GM21619 (cell line): ENCODE data around the gene DGKQ.

Source experiments
- ATAC-seq: cut with Tn5 transposase; IDR thresholded peaks from one replicate; pipeline ENCODE4 v1.9.1; 2021; ENCODE audit not compliant: unreplicated experiment

DGKQ gene

DNA sequence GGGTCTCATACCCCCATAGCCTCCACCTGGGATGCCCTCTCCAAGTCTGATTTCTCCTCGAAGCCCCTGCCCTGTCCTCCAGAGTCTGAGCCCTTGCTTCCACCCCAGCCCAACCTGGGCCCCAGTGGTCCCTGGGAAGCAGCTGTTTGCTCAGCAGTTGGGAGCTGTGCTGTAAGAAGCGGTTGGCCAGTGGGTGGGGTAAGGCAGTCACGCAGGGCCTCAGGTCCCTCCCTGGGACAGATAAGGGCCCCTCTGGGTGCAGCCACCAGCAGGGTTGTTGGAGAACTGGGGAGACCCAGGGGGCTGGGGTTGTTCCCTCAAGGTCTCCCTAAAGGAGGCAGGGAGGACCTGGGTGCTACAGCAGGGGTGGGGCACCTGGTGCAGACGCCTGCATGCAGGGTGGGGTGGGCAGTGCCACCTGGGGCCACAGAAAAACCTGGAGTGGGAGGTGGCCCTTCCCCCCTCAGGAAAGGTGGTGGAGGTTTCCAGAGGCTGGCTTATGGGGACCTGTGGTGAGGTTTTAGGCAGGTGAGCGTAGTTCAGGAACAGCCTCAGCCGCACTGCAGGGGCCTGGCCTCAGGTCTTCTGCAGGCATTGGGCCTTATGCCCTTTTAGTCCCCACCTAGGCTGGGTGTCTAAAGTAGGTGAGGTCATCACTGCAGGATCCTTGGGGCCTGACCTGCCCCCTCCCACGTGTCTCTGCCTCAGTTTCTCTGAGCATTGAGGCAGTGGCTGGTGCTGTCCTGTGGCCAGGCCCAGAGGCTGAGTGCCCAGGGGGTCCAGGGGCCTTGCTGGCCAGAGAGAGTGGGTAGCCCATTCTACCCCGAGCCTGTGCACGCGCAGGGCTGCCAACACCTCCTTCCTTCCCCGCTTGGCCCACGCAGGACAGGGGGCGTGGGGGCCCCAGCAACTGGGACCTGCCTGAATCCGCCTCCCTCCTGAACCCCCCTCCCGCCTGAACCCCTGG lies 22.9 kb upstream of the DGKQ start:
- no peak for ATAC-seq

DNA sequence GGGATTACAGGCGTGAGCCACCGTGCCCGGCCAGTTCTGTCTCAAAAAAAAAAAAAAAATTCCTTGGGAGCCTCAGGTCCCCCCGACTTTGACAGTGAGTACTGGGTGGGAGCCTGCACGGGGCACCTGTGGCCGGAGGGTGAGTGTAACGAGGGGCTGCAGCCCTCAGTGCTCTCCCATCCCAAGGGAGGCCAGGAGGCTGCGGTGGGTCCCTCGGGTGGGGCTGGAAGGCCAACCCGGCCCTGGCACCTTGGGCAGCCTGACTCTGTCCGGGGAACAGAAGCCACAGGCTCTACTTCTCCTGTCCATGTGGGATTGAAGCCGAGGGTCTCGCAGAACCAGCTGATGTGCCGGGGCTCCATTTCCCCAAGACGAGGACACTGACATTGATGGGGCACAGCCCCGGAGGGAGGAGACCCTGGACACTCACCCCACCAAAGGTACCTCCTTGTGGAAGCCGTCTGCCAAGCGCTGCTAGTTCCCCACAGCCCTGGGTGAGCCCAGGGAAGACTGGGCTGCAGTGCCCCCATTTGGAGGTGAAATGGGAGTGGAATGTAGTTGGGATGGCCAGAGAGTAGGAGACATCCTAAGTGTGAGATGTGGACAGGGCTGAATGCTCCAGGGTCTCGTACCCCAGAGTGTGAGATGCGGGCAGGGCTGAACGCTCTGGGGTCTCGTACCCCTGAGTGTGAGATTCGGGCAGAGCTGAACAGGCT lies 22.1 kb upstream of the DGKQ start:
- no peak for ATAC-seq

DNA sequence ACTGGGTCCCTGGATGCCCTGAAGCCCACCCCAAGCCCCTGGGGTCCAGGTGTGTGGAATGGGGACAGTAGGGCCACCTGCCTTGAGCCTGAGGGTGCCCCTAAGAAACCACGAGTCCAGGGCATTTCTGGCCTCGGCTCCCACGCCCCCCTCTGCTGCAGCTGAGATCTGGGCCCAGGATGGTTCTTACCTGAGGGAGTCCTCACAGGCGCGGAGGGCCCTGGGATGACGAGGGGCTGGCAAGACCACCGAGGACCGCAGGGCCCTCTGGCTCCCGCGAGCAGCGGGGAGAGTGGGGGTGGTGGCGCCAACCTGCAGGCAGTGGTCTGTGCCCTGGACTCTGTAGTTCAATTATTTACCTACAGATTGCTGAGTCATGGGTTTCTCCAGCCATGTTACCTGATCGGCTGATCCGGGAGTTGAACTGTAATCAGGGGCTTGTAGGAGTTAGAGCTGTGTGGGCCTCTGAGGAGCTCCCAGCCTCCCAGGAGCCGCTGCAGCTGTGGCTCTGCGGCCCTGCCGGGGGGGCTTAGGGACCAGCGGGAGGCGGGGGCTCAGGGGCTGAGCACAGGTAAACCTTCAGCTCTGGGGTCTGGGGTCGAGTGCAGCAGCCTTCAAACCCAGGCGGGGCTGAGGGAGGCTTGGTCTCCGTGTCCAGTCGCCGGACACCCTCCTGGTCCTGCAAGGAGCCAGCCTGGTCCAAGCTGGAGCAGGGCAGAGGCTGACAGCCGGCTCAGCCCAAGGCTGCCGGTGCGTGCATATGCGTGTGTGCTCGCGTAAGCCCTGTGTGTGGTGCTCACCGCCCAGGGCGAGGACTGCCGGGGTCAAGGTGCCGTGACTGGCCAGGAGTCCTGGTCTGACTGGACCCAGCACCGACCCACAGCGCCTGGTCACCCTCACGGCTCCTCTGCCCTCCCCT lies 20.0 kb upstream of the DGKQ start, which contains the start of gene SLC26A1:
TSS of gene SLC26A1 (minus strand) at position 294 of the 919 bp plus-strand sequence. CDS start 1,701 bp downstream, outside the sequence.
- ATAC-seq = no peak

DNA sequence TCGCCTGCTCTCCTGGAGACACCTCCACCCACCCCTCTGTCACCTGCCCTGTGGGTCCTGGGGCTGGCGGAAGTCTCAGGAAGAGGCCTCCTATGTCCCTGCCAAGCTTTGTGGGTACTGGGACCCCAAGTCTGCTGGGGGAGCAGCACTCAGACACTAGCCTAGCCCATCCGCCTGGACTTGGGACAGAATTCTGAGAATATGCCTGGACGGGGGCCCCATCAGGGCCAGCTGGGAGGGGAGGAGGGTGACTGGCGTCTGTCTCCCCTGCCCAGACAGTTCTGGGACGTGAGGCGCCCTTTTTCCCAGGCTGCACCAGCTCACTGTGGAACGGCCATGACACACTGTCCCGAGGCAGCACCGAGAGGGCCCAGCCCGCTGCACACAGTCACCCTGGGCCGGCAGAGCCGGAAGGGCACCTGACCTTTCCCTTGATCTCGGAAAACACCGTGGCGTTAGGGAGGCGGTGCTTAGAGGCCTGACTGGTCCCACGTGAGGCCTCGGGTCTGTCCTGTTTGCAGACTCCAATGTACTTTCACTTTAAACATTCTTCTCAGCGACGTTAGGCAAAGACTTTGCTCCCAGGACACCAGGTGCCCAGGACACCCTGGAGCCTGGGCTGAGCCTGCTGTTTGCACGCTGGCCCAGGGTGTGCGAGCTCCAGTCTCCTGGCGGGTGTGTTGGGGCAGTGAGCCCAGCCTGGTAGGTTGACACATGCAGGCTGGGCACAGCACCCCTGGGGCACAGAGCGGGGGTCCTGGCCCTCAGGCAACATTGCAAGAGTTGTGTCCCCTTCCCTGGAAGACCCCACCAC lies 19.1 kb upstream of the DGKQ start:
- ATAC-seq = no peak

DNA sequence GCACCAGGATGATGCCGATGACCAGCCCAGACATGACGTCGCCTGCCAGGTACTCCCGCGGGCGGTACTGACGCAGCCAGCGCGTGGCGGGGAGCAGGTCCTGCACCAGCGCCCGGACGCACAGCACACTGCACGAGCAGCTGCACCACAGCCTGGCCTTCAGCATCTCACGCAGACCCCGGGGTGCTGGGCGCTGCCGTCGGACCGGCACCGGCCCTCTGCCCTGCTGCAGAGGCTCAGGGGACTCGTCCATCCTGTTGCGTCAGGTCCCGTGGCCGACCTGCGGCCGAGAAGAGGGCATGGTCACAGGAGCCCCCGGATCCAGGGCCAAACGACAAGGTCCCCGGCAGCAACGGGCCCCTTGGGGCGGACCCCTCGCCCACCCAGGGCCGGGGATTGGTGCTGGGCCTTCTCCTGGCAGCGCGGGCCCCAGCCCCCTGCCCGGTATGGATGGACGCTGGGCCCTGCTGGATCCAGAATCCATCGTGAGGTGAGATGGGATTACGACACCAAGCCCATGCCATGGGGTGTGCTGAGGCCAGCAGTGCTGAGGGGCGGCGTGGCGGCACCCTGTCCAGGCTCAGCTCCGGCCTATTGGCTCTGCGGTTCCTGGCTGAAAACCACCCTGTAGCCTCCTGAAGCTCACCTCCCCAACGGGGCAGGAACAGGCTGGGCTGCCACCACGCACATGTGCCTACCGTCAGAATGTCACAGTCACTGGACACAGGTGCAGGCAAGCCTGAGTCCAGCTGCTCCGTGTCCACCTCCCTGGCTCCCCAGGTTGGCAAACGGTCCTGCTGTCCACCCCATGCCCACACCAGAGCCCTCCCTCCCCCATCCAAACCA lies 18.3 kb upstream of the DGKQ start:
- no peak for ATAC-seq

DNA sequence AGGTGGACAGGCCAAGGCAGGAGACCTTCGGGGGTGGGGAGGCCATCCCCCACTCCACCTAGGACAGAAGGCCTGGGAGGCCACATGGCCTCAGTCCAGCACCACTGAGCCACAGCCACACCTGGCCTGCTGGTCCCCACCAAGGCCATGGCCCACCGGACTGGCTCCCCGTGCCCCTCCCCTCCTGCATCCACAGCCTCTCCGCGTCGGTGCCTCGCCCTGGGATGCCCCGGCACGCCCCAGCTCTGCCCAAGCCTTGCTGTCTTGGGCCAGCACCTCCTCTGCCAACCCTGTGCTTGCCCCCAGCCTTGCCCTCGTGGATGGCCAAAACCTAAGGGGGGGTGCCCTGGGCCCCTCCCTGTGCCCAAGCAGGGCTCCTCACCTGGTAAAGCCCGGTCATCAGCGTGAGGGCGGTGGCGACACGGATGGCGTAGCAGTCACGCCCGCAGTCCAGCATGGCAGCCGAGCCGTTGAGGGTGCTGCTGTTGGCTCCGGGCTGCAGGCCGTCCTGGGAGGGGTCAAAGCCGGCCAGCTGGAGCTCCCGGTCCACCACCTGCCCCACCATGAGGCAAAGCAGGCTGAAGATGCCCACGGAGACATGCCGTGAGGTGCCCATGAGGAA lies 17.5 kb upstream of the DGKQ start:
- no peak for ATAC-seq

DNA sequence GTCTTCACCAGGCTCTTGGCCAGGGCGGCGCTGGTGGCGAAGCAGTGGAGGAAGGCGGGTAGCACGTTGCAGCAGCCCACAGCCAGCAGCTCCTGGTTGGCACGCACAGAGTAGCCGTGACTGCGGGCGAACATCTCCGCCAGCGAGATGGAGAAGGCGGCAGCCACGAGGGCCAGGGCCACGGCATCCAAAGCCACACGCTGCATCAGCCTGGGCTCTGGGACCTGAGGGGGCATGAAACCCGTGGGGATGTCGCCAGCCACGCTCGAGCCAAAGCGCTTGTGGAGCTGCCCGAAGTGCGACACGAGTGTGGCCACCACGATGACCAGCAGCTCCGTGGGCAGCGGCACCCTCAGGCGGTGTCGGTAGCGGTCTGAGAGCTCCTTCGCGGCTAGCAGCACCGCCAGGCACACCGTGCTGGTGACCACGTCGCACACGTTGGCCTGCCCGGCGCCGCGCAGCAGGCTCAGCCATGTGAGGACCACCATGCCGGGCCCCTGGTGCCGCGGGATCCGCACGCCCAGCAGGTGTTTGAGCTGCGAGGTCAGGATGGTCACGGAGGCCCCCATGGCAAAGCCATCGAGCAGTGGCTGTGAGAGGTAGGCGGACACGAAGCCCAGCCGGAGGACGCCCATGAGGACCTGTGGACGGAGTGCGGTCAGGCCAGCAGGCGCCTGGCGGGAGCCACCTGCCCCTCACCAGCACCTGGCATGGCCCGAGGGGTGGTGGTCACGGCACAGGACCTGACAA lies 16.5 kb upstream of the DGKQ start:
- ATAC-seq = no peak

DNA sequence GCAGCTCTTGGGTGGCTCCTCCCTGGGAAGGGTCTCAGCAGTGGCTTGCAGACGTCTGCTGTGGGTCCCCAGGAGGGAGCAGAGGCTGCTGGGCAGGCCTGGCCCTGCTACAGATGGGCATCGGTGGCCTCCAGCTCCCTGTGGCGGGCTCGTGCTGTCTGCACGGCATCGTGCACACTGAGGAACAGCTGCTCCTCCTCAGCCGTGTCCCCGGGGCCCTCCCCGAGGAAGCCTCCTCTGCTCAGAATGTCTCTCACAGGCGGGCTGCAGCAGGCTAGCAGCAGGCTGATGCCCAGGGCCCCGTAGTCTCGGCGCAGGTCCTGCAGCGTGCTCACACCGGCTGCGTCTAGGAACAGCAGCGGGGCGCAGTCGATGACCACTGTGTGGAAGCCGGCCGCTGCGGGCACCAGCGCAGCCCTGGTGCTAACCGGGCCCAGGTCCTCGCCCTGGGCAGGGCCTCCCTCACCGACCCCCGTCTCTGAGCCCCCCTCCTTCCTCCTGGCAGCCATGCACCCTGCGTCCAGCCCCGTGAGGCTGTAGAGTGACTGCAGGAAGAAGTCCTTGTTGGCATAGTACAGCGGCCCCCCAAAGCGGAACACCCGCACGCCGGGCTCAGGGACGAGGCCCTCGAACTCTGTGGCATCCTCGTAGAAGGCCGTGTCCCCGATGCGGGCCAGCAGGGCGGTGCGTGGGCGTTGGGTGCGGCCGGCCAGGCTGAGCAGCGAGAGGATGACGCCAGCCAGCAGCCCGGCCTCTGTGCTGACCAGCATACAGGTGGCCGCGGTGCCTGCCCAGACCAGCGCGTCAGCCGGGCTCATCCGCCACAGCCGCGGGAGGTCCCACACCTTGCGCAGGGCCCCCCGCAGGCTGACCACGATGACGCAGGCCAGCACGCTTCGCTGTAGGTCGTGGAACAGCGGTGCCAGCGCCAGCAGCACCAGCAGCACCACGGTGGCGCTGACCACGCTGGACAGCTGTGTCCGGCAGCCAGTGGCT lies 15.7 kb upstream of the DGKQ start:
- no peak for ATAC-seq

DNA sequence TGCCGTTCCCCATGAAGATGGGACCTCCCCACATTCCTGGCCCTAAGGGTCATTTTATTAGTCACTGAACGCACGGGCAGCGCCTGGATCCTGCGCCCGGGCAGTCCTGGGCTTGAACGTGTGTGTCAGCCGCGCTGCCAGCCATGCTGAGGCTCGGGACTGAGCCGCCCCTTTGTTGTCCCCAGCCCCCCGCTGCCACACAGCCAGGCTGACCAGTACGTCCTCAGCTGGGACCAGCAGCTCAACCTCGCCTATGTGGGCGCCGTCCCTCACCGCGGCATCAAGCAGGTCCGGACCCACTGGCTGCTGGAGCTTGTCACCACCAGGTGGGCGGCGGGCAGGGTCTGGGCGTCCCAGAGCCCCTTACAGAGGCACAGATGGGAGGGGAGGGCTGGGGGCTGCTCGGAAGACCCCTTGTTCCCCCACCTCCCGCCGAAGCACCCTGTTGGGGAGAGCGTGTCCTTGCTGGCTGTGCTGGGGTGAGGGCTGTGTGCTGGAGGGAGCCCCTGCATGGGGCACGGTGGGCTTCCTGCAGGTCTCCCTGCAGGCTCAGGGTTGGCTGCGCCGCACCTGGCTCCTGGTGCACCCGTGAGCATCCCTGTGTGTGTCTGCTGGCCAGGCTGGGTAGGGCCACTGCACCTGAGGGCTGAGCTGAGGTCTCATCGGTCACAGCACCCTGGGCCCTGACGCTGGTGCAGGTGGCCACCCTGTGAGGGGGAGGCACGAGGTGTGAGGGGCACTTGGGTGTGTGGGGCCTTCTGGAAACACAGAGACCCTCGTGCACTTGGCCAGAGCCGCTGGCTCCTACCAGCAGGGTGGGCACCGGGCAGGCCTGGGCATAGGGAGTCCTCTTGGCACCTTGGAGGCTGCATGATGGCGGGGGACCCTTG lies 14.5 kb upstream of the DGKQ start:
- ATAC-seq = no peak

DNA sequence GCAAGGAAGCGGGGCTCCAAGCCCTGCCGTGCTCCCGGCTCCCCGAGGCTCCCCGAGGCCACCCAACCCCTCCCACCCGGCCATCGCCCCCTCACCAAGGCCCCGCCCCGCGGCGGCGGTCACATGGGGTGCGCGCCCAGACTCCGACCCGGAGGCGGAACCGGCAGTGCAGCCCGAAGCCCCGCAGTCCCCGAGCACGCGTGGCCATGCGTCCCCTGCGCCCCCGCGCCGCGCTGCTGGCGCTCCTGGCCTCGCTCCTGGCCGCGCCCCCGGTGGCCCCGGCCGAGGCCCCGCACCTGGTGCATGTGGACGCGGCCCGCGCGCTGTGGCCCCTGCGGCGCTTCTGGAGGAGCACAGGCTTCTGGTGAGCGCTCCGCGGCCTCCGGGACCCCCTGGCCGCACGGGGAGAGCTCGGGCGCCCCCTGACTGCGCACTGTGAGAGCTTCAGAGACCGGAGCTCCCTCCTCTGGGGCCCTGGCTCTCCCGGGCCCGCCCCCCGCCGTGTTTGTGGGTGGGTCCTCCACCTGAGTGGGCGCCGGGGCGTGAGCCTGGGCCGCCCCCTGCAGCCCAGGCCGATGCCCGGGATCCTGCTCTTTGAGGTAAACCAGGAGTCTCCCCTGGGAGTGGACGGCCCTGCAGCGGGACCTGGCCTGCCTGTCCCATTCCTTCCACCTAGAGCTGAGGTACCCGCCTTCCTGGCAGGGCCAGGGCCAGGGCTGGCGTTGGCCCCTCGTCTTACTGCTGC lies 13.7 kb upstream of the DGKQ start, which contains the start of gene IDUA:
TSS of gene IDUA (plus strand) at position 166 of the 745 bp plus-strand sequence. CDS start at position 207, 41 bp downstream.
- peak; percentile 79 for ATAC-seq

DNA sequence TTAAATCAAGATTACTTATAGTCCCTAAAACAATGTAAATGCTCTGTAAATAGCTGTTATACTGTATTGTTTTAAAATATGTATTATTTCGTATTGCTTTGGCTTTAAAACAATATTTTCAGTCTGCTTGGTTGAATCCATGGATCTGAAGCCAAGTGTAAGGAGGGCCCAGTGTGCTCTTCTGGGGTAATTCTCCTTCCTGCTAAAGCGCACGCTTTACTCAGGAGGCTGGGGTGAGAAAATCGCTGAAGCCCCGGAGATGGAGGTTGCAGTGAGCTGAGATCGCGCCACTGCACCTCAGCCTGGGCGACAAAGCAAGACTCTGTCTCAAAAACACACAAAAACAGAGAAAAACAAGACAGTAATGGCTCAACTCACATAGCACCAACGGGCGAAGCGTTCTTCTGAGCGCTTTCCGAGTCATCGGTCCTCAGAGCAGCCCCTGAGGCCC lies 13.1 kb upstream of the DGKQ start:
- ATAC-seq = peak; percentile 16

DNA sequence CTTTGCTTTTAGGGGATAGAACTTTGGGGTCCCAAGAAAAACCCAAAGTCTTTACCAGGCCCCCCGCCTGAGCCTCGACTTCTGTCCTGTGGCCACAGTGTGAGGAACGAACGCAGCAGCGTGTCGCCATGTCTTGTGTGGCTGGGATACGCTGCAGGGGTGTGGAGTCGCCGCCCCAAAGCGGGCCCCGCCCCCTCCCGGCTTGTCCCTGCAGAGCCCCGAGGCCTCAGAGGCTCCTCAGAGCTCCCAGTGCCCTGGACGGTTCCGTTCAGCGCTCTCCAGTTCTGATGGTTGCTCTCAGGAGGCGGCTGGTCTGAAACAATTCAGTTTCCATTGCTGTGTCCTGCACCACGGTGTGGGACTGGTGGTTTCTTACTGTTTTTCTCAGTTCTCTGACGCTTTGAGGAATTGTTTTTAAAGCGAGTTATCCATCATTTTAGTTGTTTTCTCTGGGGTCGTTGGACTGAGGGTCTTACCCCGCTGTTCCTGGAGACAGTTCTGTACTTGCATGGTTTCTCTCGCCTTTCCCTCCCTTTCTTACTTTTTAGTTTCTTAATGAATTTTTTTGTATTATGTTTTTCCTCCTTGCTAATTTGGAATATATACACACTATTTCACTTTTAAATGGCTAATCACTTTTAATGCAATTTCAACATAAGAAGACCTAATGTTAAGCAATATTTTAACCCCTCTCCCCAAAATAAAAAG lies 11.9 kb upstream of the DGKQ start:
- ATAC-seq = no peak

DNA sequence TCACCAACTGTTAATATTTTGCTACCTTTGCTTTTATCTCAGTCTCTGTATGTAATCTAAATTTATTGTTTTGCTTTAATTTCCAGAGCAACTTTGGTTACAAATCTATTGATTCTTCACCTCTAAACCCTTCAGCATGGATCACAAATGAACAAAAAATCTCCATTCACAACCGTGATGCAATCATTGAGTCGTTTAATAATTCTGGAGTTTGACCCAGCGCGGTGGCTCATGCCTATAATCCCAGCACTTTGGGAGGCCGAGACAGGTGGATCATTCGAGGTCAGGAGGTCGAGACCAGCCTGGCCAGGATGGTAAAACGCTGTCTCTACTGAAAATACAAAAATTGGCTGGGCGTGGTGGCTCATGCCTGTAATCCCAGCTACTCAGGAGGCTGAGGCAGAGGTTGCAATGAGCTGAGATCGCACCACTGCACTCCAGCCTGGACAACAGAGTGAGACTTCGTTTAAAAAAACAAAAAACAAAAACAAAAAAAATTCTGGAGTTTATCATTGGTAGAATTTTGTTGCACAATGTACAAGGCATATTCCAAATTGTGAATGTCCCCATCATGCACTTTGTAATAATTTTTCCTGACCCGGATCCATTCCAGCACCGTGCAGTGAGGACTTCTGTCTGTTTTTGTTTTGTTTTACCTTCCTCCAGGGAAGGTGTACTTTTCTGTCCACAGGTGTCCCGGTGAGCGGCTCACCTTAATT lies 11.1 kb upstream of the DGKQ start:
- no peak for ATAC-seq

DNA sequence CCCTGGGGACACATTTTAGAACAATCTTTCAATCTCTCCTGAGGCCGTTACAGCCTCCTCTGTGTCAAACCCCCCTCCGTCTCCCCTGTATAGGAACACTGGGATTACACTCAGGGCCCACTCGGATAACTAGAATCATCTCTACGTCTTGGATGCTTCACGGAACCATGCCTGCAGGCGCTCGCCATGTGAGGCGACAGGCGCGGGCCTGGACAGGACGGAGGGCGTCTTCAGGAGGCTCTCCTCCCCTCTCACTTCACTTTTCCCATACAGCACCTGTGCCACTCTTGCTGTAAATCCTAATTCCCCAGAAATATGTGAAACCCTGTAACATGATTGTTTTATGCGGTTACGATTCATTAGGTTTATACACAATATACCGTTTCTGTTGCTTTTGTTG lies 9.4 kb upstream of the DGKQ start:
- ATAC-seq = no peak
